Psoas muscle (tissue), 8 donors: ENCODE results near the gene TMEM235. TPM values are rescaled to one million over a fixed set of nuclear protein-coding genes. Genes with fewer than 3 reads are reported as not detected.

Experiments
- ATAC-seq, 4 donors: fragments of 200-7000 bp; cut with Tn5 transposase; one replicate each; pipeline ENCODE4 v1.9.1; 2020; ENCODE audit warnings: moderate library complexity in 3 of 4, mild to moderate bottlenecking in 2 of 4
- DNase-seq, 2 donors: peaks; one replicate each; pipeline ENCODE4 v3.0.0-alpha.2; 2020
- H3K27ac ChIP-seq: fragments of 200-600 bp; one replicate; pipeline ENCODE4 v1.8.0; 2022
- H3K27me3 ChIP-seq, 3 donors: fragments of 200-600 bp in 1 of 3; one replicate each; pipeline versions ENCODE4 v1.6.1 to v1.8.0; 2013 to 2022; ENCODE audit warnings: low read length in 2 of 3, mild to moderate bottlenecking in 2 of 3, moderate library complexity in 1 of 3; ENCODE audit not compliant: insufficient read depth in 3 of 3
- H3K36me3 ChIP-seq, 2 donors: fragments of 200-600 bp in 1 of 2; one replicate each; pipeline versions ENCODE4 v1.6.1 to v1.8.0; 2013 to 2022; ENCODE audit warnings: low read depth in 1 of 2, mild to moderate bottlenecking in 1 of 2, moderate library complexity in 1 of 2; ENCODE audit not compliant: insufficient read depth in 1 of 2
- H3K4me1 ChIP-seq: fragments of 200-600 bp; one replicate; pipeline ENCODE4 v1.8.0; 2022
- H3K4me3 ChIP-seq: fragments of 200-600 bp; one replicate; pipeline ENCODE4 v1.8.0; 2022; ENCODE audit warnings: mild to moderate bottlenecking
- H3K9me3 ChIP-seq: fragments of 200-600 bp; one replicate; pipeline ENCODE4 v1.8.0; 2022
- WGBS, 3 donors: extraction: QIAGEN DNeasy Blood & Tissue Kit; methylation state at CpG; one replicate each; pipeline versions ENCODE4 v1.1.6 to v1.1.7; 2013; 5-methylcytosine and 5-hydroxymethylcytosine counted together
- intact Hi-C, 2 donors: fragments of 100-400 bp; cut with DNase I; formaldehyde crosslinking; loops; one replicate each; pipeline versions ENCODE4 v1.11.0 to v1.14.2; 2022
- polyA plus RNA-seq, 3 donors: library from polyadenylated mRNA; stranded (reverse); fragments of 200-250 nt; gene quantifications; one replicate each; pipeline ENCODE4 v1.2.3, GENCODE V29; 2013
- total RNA-seq, 4 donors: library from RNA; stranded (reverse); fragmentation: NEBNext Ultra II Directional in 2 of 4; extraction: Animal tissue kit (Norgen Biotek cat#: 25700) in 2 of 4; gene quantifications; one replicate each; pipeline versions ENCODE4 v1.2.1 to v1.2.4, GENCODE V29; 2021 to 2023
- TF ChIP-seq, protein P1 (sequence below): fragments of 200-600 bp; IDR thresholded peaks from one replicate; pipeline ENCODE4 v1.8.0; 2022; ENCODE audit warnings: antibody characterized with exemption
- donor health status: healthy with polysubstance abuse.
- donor health status: DM: no; HTN: no; CAD: no; lungs with moderate emphysema.
- donor health status: Bipolar disorder and iron deficiency.
- donor health status: healthy.
- donor health status: DM: yes; HTN: yes; CAD: no.
- donor health status: DM: no; HTN: no; CAD: no.
- donor health status: DM: no; HTN: no; CAD: no.
- donor health status: DM: yes; HTN: yes; CAD: no.

TMEM235 gene
- total and polyA plus RNA-seq, 7 donors = not detected

DNA sequence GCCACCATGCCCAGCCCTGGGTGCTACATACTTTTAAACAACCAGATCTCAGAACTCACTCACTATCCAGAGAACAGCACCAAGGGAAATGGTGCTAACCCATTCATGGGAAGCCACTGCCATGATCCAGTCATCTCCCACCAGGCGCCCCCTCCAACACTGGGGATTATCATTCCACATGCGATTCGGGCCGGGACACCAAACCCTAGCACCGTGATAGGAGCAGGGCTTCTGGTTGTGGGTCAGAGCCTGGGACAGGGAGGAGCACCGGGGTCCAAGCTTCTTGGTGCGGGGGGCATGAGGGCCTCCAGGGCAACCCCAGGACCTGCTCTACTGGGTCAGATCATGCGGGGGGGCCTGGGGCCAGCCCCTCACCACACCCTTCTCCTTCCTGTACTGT lies 4.5 kb downstream of the TMEM235 start:
- no peak for ATAC-seq
- intact Hi-C loops = no loop called here
- no peaks in the 10 kb centered on the region for H3K36me3 ChIP-seq
- H3K4me3 ChIP-seq = no peak overlapping the region
- no peaks in the 10 kb centered on the region for H3K4me1 ChIP-seq
- peaks cover 0 to 22% (median 16%) of the 10 kb centered on the region in 3 donors for H3K27me3 ChIP-seq
- no peak overlapping the region for H3K27ac ChIP-seq
- TF ChIP-seq, protein P1, sequence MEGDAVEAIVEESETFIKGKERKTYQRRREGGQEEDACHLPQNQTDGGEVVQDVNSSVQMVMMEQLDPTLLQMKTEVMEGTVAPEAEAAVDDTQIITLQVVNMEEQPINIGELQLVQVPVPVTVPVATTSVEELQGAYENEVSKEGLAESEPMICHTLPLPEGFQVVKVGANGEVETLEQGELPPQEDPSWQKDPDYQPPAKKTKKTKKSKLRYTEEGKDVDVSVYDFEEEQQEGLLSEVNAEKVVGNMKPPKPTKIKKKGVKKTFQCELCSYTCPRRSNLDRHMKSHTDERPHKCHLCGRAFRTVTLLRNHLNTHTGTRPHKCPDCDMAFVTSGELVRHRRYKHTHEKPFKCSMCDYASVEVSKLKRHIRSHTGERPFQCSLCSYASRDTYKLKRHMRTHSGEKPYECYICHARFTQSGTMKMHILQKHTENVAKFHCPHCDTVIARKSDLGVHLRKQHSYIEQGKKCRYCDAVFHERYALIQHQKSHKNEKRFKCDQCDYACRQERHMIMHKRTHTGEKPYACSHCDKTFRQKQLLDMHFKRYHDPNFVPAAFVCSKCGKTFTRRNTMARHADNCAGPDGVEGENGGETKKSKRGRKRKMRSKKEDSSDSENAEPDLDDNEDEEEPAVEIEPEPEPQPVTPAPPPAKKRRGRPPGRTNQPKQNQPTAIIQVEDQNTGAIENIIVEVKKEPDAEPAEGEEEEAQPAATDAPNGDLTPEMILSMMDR = no peak
- WGBS, 3 donors = 87 to 94% (median 92%) methylated on average over 8 of the region's 8 CpGs
- H3K9me3 ChIP-seq = no peaks in the 10 kb centered on the region
- DNase-seq = no peak

DNA sequence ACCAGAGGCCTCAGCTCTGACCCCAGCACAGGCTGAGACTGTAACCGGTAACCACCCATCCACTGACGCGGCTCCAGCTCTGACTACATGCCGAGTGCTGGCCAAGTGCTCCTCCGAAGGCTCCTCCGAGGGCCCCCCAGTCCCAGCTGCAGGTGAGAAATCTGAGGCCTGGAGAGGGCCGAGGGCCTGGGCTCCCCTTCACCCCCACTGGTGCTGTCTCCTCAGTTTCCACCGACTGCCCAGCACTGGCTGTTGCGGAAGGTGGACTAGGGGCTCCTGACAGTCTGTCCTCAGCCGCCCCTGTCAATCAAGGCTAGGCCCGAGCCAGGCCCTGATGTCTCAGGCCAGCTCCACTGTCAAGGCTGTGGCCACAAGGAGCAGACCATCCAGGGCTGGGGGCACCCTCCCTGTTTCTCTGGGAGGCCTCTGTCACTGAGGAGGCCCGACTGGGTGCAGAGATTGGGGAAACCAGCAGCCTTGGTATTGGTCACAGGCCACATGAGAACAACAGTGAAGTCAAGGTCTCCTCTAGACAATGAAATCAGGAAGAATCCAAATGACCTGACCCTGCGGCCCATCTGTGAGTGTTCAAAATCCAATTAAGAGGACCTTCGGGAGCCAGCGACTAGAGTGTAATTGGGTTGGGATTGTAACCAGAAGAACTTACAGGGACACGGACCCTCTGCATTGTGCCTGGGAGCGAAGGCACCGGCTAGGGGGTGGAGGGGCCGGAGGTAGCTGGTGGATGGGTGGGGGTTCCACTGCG lies 5.1 kb downstream of the TMEM235 start:
- intact Hi-C loops = no loop called here
- H3K9me3 ChIP-seq = no peaks in the 10 kb centered on the region
- 63 to 78% (median 65%) methylated on average over 19 to 20 of the region's 20 CpGs for WGBS, 3 donors
- no peaks in the 10 kb centered on the region for H3K36me3 ChIP-seq
- H3K27me3 ChIP-seq = peaks cover 0 to 15% (median 12%) of the 10 kb centered on the region in 3 donors
- H3K4me3 ChIP-seq = no peak overlapping the region
- TF ChIP-seq, protein P1 = no peak
- no peak overlapping the region for H3K27ac ChIP-seq
- ATAC-seq = no peak
- H3K4me1 ChIP-seq = no peaks in the 10 kb centered on the region
- no peak for DNase-seq

DNA sequence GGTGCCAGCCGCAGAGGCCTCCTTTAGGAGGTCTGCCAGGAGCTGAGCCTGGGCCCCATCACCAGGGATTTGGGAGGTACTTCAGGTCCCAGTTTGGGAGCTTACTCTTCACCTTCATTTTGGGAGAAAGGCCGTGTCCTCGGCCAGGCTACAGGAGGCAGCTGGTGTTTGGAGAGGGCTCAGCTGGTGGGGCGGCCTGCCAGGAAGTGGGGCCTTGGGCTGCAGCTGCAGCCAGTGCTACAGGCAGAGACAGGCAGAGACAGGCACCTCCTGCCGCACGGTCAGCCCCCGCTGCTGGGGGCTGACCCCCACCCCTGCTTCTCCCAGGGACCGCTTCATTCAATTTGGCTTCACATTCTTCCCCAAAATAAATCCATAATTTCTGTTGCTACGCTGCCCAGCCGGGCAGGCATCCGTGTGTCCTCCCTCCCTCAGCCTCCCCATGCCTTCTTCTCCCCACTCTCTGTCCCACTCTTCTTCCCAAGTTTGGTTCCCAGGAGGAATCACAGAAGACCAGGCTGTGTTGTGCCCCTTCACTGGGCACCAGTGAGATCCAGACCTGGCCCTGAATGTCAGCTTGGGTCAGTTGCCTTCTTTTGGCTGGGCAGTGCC lies 6.1 kb downstream of the TMEM235 start:
- Histone ChIP-seq H3K27me3 (peaks cover 0 to 8% (median 3%) of the 10 kb centered on the region in 3 donors), H3K36me3 (no peaks in the 10 kb centered on the region), H3K4me1 (no peaks in the 10 kb centered on the region), H3K4me3 (no peak overlapping the region), H3K27ac (no peak overlapping the region), H3K9me3 (no peaks in the 10 kb centered on the region)
- no peak for ATAC-seq
- TF ChIP-seq, protein P1 = no peak
- DNase-seq = no peak
- intact Hi-C loops = no loop called here
- WGBS, 3 donors = 41 to 49% (median 42%) methylated on average over 10 to 11 of the region's 11 CpGs

DNA sequence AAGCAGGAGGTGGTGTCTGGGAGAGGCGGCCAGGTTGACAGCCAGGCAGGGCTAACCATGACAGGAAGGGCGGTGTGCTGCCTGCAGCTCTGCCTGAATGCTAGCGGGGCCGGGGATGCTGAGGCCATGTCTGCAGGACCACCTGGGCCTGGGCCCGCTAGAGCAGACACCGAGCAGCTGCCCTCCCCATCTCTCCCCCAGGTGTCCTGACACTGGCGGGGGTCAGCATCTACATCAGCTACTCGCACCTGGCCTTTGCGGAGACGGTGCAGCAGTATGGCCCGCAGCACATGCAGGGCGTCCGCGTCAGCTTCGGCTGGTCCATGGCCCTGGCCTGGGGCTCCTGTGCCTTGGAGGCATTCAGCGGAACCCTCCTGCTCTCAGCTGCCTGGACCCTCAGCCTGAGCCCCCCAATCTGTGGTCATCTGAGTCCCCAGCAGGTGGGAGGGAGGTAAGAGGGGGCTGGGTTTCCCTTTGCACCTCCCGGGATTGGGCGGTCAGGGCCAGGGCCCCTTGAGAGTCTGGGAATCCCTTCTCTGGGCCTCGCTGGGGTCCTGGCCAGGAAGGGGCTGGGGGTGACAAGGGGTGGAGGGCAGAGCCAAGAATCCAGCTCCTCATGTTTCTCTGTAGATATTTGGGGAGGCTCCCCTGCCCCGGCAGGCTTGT lies 7.5 kb downstream of the TMEM235 start:
- no peaks in the 10 kb centered on the region for H3K4me1 ChIP-seq
- WGBS, 3 donors = 89 to 93% (median 90%) methylated on average over 19 to 20 of the region's 20 CpGs
- TF ChIP-seq, protein P1 = no peak
- no peak overlapping the region for H3K27ac ChIP-seq
- H3K27me3 ChIP-seq = no peaks in the 10 kb centered on the region
- no peak for DNase-seq
- no peaks in the 10 kb centered on the region for H3K9me3 ChIP-seq
- no peaks in the 10 kb centered on the region for H3K36me3 ChIP-seq
- intact Hi-C loops = no loop called here
- no peak for ATAC-seq
- H3K4me3 ChIP-seq = no peak overlapping the region
